Stimulated activated CD4-positive, alpha-beta T cell treated with anti-CD3 and anti-CD28 coated beads, Interleukin-2, amount 100 ng/mL, for 48 hours (primary cell): ENCODE results near the gene PKHD1.

ENCODE experiments used
- DNase-seq, 2 donors: peaks; one replicate each; pipeline ENCODE4 v3.0.0-alpha.2; 2020

PKHD1 gene

GRCh38 chr6:51660767-51661166 lies 426.6 kb downstream of the PKHD1 start:
- no peak for DNase-seq

GRCh38 chr6:51657491-51657890 lies 429.9 kb downstream of the PKHD1 start:
- DNase-seq = no peak

GRCh38 chr6:51655517-51655916 lies 431.9 kb downstream of the PKHD1 start:
- no peak for DNase-seq

DNA sequence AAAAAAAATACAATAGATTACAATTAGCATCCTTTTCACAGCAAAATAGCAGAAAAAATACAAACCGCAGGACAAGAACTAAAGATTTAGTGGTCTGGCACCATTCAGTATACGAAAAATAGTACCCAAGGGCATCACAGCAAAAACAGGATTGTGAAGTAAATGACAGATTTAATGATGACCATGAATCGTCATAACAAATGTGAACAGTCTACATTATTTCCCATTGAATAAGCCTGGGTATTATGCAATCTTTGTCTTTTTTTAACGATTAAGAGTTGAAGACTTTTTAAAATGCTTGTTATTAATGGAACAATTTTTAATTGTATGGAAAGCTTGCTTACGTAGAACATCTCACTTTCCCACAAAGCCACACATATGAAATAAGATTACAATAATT lies 432.8 kb downstream of the PKHD1 start:
- DNase-seq = no peak

DNA sequence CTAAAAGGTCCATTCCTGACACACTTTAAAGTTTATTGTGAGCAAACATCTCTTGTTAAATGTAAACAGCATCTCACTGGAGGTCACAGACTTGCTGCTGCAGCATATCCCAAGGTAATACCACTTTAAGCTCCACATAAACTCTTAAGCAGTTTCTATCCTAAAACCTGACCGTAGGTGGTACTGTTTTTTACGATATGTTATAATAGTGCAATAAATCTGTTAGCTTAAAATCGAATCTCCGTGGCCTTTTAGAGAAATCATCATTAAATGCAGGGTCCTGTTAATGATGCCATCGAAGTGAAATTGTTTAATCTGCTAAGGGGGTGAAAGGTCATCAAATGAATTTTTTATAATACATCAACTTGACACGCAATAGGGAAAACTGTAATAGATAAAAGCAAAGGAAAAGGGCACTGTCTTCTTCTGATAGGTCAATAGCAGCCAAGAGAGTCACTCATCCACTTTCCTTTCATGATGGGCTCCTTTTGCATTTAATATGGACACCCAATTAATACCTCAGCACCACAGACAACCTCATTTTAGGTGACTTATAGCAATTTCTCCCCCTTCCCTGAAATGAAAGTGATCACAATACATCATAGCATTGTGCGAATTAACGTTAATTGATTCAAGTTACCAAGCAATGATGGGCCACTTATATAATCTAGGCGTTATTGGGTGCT lies 436.1 kb downstream of the PKHD1 start:
- DNase-seq = no peak

DNA sequence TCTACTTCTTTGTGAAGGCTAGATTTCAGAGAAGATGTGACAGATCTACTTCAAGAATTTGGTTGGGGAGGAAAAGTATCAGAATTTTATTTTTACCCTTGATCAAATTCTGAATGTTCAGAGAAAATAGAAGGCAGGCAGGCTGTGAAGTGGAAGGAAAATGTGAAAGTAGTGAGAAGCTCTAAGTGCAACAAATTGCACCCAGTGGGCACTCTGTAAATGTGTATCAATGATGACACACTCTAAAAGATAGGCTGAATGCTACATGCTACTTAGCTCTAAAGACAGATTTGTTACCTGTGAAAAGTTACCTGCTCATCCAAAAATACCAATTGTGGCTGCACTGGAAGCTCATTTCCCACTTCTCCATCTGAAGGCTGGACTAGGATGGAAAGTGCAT lies 438.6 kb downstream of the PKHD1 start:
- DNase-seq = no peak

- no peak for DNase-seq
These were observed 439.2 kb downstream of the PKHD1 start for GRCh38 chr6:51648236-51648635.

GRCh38 chr6:51644426-51644825 lies 443.0 kb downstream of the PKHD1 start:
- DNase-seq = no peak

- no peak for DNase-seq
These were observed 447.4 kb downstream of the PKHD1 start for GRCh38 chr6:51640021-51640420.

GRCh38 chr6:51633424-51633823 lies 454.0 kb downstream of the PKHD1 start:
- no peak for DNase-seq

DNA sequence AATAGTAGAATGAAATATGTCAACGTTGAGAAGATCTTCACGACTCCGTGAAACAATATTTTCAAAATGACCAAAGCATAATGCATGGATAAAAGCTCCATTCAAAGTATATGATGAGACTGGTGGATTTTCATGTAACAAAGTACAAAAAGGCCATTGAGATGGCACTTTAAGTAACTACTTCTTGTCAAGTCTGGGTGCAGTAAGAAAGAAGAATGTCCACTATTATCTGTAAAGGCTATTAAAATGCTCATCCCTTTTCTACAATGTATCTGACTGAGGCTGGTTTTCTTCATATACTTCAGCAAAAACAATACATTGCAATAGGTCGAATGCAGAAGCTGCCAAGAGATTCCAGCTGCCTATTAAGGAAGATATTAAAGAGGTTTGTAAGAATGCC lies 457.4 kb downstream of the PKHD1 start:
- no peak for DNase-seq

DNA sequence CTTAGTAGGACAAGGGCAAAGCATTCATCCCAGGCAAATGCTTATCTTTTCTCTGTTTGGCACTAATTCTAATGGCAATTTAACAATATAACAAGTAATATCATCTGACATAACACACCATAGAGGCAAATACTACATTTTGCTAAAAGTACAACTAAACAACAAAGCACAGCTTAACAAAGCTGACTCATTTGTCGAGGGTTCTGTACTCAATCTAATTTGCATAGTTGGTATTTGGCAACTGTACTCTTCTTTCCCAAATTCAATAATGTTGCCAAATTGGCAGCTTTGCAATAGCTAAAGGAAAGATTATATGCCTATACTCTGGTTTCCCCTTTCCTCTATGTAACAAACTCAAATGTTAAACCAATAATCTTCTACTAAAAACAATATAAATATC lies 461.0 kb downstream of the PKHD1 start:
- no peak for DNase-seq

- DNase-seq = no peak
These were observed 461.8 kb downstream of the PKHD1 start for GRCh38 chr6:51625566-51625965.

GRCh38 chr6:51620971-51621370 lies 466.4 kb downstream of the PKHD1 start:
- no peak for DNase-seq

DNA sequence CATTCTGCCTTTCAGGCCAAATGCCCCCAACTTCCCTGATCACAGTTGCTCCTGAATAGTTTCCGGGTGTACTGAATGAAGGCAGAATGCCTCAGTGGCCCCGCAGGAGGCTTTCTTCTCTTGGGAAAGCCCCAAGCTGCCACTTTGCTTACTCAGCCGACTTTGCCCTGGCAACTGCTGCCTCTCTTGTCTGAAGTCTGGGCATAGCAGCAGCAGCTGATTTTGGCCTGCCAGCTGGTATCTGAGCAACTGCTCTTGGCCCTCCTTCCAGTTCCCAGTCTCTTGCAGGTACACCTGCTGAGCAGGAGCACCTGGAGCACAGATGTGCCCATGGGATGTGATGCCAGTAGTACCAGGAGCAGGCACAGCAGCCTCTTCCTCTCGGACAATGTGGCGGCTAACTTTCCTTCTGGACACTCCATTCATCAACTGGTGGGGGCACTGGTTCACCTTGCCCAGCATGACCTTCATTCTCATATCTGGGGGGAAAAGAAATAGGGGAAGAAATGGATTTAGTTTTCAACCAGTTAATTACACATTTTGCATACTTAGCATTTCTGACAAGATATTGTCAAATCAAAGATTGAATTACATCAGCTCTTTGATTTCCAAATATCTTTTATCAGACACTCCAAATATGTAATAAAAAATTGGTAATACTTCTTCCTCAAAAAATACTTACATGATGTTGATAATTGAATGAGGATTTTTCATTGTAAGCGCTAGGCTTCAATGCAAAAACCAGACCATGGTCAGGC lies 468.2 kb downstream of the PKHD1 start:
- no peak for DNase-seq

DNA sequence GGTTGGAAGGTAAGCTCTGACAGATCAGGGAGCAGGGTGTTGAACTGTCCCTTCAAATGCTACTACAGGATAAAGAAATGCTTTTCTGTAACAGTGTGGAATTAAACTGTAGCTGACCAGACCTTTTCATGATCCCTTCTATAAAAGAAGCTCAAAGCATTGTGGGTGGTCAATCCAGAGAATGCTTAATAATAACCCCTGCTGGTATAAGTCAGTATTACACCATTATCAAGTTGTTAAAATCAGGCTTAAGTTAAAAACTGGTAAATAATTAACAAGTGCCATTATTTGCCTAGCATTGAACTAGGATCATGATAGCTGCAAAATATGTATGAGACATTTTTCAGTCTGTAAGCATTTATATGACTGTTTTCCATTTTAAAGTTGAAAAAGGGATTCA lies 468.9 kb downstream of the PKHD1 start:
- no peak for DNase-seq

DNA sequence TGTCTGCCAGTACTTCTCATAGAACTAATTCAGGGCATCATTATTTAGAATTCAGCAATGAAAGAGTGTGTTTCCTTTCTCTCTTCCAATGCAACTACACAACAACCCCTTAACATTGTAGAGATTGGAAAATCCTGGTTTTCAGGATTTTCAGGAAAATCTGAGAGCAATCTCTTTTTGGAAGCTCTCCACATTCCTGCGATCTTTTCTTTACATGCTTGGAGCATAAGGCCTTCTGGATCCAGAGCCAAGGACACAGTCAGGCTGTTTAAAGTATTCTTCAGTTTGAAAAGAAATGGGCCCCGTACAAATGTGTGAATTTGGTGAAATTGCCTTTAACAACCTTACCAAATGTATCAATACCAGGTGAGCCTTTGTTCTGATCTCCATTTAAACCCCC lies 469.7 kb downstream of the PKHD1 start:
- DNase-seq = no peak

DNA sequence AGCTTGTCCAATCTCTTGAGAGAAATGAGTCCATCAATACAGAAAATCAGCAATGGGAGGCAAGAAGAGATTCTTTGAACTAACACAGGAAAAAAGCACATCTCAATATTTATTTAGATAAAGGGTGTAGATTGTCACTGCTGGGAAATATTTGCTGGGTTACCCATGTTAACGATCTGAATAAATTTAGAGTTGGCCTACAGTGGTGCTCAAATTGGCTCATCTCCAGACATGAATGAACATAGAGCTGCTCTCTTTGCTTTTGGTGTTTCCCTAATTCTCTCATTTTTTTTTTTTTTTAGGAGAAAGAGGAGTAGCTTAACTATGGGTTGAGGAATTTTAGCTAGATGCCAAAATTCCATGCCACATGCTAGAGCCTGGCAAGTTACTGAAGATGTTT lies 471.2 kb downstream of the PKHD1 start:
- no peak for DNase-seq

- no peak for DNase-seq
These were observed 472.7 kb downstream of the PKHD1 start for GRCh38 chr6:51614725-51615124.

DNA sequence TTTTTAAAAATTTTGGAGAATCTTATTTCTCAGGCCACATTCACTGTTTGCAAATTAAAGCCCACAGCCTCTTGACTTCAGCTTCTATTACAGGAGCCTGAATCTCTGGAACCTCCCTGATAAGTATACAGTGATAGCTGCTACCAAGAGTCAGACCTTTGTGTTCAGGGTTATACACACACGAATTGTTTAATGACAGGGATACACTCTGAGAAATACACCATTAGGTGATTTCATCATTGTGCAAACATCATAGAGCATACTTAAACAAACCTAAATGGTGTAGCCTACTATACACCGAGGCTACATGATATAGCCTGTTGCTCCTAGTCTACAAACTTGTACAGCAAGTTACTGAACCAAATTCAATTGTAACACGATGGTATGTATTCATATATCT lies 473.9 kb downstream of the PKHD1 start:
- DNase-seq = no peak

DNA sequence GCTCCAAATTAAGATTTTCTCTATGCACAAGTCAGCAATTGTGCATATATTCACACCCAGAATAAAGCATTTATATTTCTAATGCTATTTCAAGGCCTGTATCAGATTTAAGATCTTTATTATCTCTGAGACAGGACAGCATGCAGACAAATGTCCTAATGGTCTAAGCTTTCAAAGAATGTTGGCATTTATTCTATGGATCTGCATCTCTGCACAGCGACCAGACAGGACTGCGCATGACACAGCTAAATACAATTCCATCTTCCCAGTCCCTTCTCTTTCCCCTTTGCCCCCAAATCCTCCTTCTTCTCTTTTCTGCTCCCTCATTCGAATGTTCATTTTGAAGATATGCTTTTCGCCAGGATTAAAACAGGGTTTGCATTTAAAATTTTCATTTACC lies 478.5 kb downstream of the PKHD1 start:
- DNase-seq = no peak

GRCh38 chr6:51608383-51608782 lies 479.0 kb downstream of the PKHD1 start:
- no peak for DNase-seq

DNA sequence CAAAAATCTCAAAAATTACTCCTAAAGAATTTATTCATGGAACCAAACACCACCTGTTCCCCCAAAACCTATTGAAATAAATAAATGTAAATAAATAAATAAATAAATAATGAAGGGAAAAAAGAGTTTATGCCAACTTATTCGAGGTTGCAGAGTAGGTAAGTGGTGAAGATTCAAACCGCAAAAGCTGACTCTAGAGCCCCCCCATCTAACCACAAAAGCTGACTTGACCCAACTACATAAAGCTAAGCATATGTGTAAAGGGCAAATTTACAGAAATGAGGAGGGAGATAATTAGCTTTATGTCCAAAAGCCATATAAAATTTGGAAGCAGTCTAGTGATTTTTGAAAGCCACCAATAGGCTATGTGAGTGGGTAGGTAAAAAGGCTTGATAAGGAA lies 486.9 kb downstream of the PKHD1 start:
- DNase-seq = no peak

DNA sequence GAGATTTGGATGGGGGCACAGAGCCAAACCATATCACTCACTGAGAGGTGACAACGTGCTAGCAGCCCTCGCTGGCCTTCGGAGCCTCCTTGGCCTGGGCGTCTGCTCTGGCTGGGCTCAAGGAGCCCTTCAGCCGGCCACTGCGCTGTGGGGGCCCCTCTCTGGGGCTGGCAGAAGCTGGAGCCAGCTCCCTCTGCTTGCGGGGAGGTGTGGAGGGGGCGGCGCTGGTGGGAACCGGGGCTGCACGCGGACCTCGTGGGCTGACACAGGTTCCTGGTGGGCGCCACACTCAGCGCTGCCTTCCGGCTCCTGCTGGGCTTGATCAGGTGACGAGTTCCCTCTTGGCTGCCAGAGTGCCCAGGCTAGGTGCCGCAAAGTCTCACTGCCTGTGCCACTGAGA lies 489.2 kb downstream of the PKHD1 start:
- no peak for DNase-seq

GRCh38 chr6:51594981-51595380 lies 492.4 kb downstream of the PKHD1 start:
- DNase-seq = no peak
